PC-9 (cell line): Measurements from ENCODE around the gene TBPL1. TPM values are rescaled to one million over a fixed set of nuclear protein-coding genes. Genes with fewer than 3 reads are reported as not detected.

Source experiments
- BruUV-seq: library from RNA; stranded (reverse); fragments of 400-500 nt; replicated peaks from 2 replicates; lab custom pipeline; 2021; lab: Mats Ljungman, UMichigan
- CTCF ChIA-PET: fragments of 300-600 bp; sonication (Branson Sonifier 250); formaldehyde crosslinking; loops from one replicate; lab custom pipeline; 2022; ENCODE audit warnings: antibody characterized with exemption; lab: Charles Lee
- POLR2A ChIA-PET: fragments of 300-600 bp; sonication (Branson Sonifier 250); formaldehyde crosslinking; loops from one replicate; lab custom pipeline; 2022; ENCODE audit warnings: antibody characterized with exemption; ENCODE audit not compliant: unreplicated experiment; lab: Charles Lee
- DNase-seq, 2 experiments: peaks; one replicate each; pipeline versions ENCODE4 v3.0.0 to v3.0.0-alpha.2; 2015 to 2022; ENCODE audit warnings: mixed read lengths in 1 of 2
- H2AFZ ChIP-seq: fragments of 200-600 bp; sonication (generic); 2 replicates; pipeline ENCODE4 v1.8.1; 2017; ENCODE audit warnings: antibody characterized with exemption
- H3F3A ChIP-seq: fragments of 200-600 bp; sonication (generic); 2 replicates; pipeline ENCODE4 v1.8.1; 2017; ENCODE audit warnings: antibody characterized with exemption, mild to moderate bottlenecking, low read depth; ENCODE audit not compliant: insufficient read depth
- H3K27ac ChIP-seq: fragments of 200-600 bp; sonication (generic); 2 replicates; pipeline ENCODE4 v1.6.1; 2016; ENCODE audit warnings: mixed run types
- H3K27me3 ChIP-seq: fragments of 200-600 bp; sonication (generic); 2 replicates; pipeline ENCODE4 v1.6.1; 2016; ENCODE audit warnings: low read depth, mixed run types; ENCODE audit not compliant: insufficient read depth
- H3K36me3 ChIP-seq: fragments of 200-600 bp; sonication (generic); 2 replicates; pipeline ENCODE4 v1.6.1; 2016; ENCODE audit warnings: low read depth, mixed run types
- H3K4me1 ChIP-seq: fragments of 200-600 bp; sonication (generic); replicated peaks from 2 replicates; pipeline ENCODE4 v1.6.1; 2016; ENCODE audit warnings: mixed run types; ENCODE audit not compliant: insufficient read depth
- H3K4me2 ChIP-seq: fragments of 200-600 bp; sonication (generic); 2 replicates; pipeline ENCODE4 v1.6.1; 2017; ENCODE audit warnings: mixed run types
- H3K4me3 ChIP-seq: fragments of 200-600 bp; sonication (generic); 2 replicates; pipeline ENCODE4 v1.6.1; 2016; ENCODE audit warnings: mixed run types
- H3K79me2 ChIP-seq: fragments of 200-600 bp; sonication (generic); 2 replicates; pipeline ENCODE4 v1.6.1; 2017; ENCODE audit warnings: low read depth, mixed run types
- H3K9me2 ChIP-seq: fragments of 200-600 bp; sonication (generic); 2 replicates; pipeline ENCODE4 v1.8.1; 2017; ENCODE audit warnings: mild to moderate bottlenecking; ENCODE audit not compliant: insufficient read depth
- H3K9me3 ChIP-seq: fragments of 200-600 bp; sonication (generic); 2 replicates; pipeline ENCODE4 v1.8.1; 2016; ENCODE audit warnings: low read depth; ENCODE audit not compliant: insufficient read depth
- H4K20me1 ChIP-seq: fragments of 200-600 bp; sonication (generic); 2 replicates; pipeline ENCODE4 v1.8.1; 2017; ENCODE audit not compliant: insufficient read depth
- CTCF ChIP-seq: fragments of 200-600 bp; sonication (generic); conservative IDR thresholded peaks from 2 replicates; pipeline ENCODE4 v1.6.1; 2017; ENCODE audit warnings: mixed run types, antibody characterized with exemption, mild to moderate bottlenecking, moderate library complexity
- EZH2 ChIP-seq: fragments of 200-600 bp; sonication (generic); IDR thresholded peaks from 2 replicates; pipeline ENCODE4 v1.8.0; 2017; ENCODE audit warnings: antibody characterized with exemption, low read depth
- intact Hi-C: fragments of 100-400 bp; cut with micrococcal nuclease; formaldehyde crosslinking; loops from one replicate; pipeline ENCODE4 v1.10.0; 2022; ENCODE audit not compliant: unreplicated experiment
- total RNA-seq: library from RNA; stranded (reverse); gene quantifications from 2 replicates; pipeline ENCODE4 v1.2.3, GENCODE V29; 2021

Gene TBPL1
- total RNA-seq, 1 experiment from 2014 or later: 21.7 TPM

- no peak for DNase-seq
- ChIA-PET POLR2A (no interaction called here), CTCF (no interaction called here)
- Histone ChIP-seq H4K20me1 (no peaks in the 10 kb centered on the region), H3F3A (no peaks in the 10 kb centered on the region; the same call in none of the 2 replicates), H3K79me2 (no peaks in the 10 kb centered on the region), H3K27me3 (no peaks in the 10 kb centered on the region), H3K36me3 (no peaks in the 10 kb centered on the region), H3K9me2 (no peaks in the 10 kb centered on the region), H3K4me1 (peaks cover 29% of the 10 kb centered on the region), H3K9me3 (peaks cover 4% of the 10 kb centered on the region), H3K27ac (no peak overlapping the region), H2AFZ (no peak overlapping the region), H3K4me3 (no peak overlapping the region), H3K4me2 (no peak overlapping the region)
- intact Hi-C loops: no loop called here
- no TSS peak for BruUV-seq
- TF ChIP-seq CTCF: no peak
- no peak for TF ChIP-seq EZH2
Measured at GRCh38 chr6:134010974-134011373, 58.0 kb downstream of the TBPL1 start.

GRCh38 chr6:134014588-134015137 is 61.6 kb downstream of the TBPL1 start:
- H3K27me3 ChIP-seq: no peaks in the 10 kb centered on the region
- no peak overlapping the region for H3K27ac ChIP-seq
- no peaks in the 10 kb centered on the region for H3K79me2 ChIP-seq
- no peaks in the 10 kb centered on the region for H3K9me2 ChIP-seq
- POLR2A ChIA-PET: no interaction called here
- DNase-seq: no peak
- no peaks in the 10 kb centered on the region; the same call in 1 of the 2 replicates for H3K9me3 ChIP-seq
- no peaks in the 10 kb centered on the region for H3K36me3 ChIP-seq
- TF ChIP-seq EZH2: no peak
- no peak for TF ChIP-seq CTCF
- no peaks in the 10 kb centered on the region for H4K20me1 ChIP-seq
- no peak overlapping the region for H2AFZ ChIP-seq
- no peak overlapping the region for H3K4me3 ChIP-seq
- H3K4me1 ChIP-seq: peaks cover 37% of the 10 kb centered on the region
- no TSS peak for BruUV-seq
- intact Hi-C loops: no loop called here
- H3F3A ChIP-seq: no peaks in the 10 kb centered on the region; the same call in 1 of the 2 replicates
- no peak overlapping the region for H3K4me2 ChIP-seq
- CTCF ChIA-PET: no interaction called here

- ChIA-PET CTCF (no interaction called here), POLR2A (no interaction called here)
- intact Hi-C loops: no loop called here
- no TSS peak for BruUV-seq
- Histone ChIP-seq H3K4me3 (no peak overlapping the region), H3K27me3 (no peaks in the 10 kb centered on the region), H2AFZ (no peak overlapping the region), H3K79me2 (no peaks in the 10 kb centered on the region), H3K4me2 (no peak overlapping the region), H3K9me3 (no peaks in the 10 kb centered on the region; the same call in 1 of the 2 replicates), H3K9me2 (no peaks in the 10 kb centered on the region), H3F3A (peaks cover 5% of the 10 kb centered on the region; the same call in 1 of the 2 replicates), H3K4me1 (peaks cover 37% of the 10 kb centered on the region), H3K36me3 (no peaks in the 10 kb centered on the region), H3K27ac (no peak overlapping the region), H4K20me1 (no peaks in the 10 kb centered on the region)
- TF ChIP-seq CTCF (no peak), EZH2 (no peak)
- DNase-seq: peak in 1 of 2 experiments; percentile 77
Measured at GRCh38 chr6:134015719-134016557, 62.9 kb downstream of the TBPL1 start.
